GDM1 (cell line): ENCODE results near the gene ANKS1B.
"Not testable (repeated sequence)": the region's sequence is repeated elsewhere in the genome, so short reads cannot be mapped to it uniquely, and the experiment has no call there.

Experiments
- DNase-seq: peaks from one replicate; lab custom pipeline; 2025; lab: John Stamatoyannopoulos, UW

The ANKS1B gene

DNA sequence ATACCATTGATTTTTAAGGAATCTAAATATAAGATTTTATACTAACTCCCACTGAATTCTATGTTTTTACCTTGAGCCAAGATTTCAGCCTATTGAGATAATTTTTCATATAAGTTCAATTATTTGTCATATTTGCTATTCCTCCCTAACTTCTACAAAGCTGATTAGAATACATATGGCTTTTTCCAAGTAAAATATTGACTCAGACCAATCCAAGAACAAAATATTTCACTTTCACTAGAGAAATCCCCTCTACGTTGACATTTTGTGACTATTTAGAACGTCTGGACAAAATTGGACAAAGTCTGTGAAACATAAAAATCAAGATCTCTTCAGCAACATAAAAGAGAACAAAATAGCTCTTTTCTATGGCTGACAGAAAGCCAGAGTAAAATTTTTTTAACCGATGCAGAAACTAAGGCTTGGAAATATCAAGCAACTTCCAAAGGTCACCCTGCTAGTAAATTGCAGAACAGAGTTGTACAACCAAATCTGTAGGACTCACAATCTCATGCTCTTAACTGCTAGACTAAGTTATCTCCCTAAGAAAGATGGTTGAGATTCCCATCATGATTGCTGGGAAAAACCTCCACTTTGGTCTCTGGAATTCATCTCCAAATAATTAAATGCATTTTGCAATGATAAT lies 219.1 kb downstream of the ANKS1B start:
- no peak for DNase-seq

DNA sequence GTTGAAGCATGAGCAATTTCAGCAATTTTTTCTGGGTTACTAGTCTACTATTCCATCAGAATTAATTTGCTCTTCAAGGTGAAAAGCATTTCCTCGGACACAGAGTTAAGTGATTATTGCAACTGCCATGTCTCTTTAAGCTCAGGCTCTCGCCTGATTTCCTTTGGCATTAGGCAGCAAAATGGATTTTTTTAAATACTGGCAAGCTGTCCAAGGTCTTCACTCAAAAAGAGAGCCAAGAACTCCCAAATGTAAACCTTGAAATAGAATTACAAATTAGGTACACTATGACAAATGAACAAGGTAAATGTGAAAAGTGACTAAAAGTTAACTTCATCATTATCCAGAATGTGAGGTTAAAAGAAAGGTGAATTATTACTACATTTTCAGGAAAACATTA lies 225.3 kb downstream of the ANKS1B start:
- no peak for DNase-seq

DNA sequence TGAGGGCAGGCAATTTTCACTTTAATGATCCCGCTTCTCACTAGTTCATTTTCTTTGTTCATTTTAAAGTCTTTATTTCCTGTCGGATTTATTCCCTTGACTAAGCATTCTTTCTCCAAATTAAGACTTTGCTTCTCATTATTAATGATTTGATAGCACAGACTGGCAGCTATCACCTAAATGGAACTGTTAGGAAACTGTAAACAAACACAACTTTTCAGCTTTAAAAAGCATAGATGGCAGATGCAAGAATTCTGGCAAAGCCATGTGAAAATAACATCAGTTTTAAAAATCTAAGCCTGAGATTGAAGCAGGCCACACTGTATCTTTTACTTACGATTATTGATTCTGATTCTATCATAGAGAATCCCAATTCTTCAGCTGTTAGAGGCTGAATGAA lies 225.7 kb downstream of the ANKS1B start:
- no peak for DNase-seq

DNA sequence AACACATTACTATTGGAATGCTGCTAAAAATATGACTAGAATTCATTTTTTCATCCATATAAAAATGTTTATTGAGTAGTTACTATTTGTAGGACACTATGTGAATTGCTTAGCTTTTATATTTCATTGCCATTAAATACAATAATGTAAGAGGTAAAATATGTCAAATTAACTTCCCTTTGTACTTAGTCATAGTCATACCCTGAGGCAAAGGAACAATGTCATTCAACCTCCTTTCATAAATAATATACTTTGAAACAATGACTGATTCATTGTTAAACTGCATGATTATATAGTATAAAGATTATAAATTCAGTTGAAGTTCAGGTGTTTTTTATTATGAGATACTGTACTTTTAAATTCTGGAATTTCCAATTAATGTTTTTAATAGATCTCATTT lies 232.0 kb downstream of the ANKS1B start:
- no peak for DNase-seq

DNA sequence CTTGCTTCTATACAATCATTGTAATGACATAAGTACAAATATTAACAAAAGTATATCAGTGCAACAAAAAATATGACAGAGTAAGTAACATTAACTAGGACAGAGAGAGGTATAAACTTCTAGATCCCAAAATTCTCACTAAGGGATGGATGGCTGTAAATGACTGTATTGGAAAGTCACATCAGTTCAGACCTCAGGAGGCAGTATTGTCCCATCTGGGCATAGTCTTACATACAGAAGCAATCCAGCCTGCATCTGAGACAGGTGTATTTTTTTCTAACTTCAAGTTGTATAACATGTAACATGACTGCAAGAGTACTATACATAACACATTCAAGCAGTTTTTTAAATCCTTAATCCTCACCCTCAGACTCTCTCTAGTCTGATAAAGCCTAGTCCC lies 238.2 kb downstream of the ANKS1B start:
- no peak for DNase-seq

DNA sequence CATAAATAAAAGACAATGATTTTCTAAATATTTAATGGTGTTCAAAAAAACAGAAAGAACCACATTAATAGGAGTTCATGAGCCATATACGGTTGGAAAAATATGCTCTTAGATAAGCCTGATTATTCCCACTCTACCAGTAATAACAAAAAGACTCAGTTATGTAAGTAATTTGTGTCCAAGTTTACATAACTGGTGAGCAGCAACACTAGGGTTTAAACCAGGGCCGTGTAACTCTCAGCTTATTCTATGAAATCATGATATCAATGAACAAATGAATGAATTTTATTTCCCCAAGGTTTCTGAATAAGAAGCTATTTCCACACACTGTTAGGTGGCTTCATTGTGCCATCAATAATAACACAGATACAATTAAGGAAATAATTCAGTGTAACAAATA lies 238.8 kb downstream of the ANKS1B start:
- no peak for DNase-seq

DNA sequence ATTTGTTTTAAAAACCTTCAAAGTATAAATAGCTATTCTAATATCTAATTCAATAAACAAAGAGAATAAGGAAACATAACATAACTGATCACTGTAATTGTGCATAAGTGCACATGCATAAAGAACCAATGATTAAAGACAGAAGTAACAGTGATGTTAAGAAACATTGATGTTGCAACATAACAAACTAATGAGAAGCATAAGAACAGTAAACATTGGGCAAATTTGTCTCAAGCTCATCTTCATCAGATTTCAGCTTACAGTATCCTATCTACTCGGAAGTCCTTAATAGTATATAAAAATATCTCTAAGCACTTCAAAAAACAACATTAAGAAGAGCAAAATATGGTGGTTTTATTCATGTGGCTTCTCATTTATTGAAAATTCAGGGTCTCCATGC lies 239.6 kb downstream of the ANKS1B start:
- no peak for DNase-seq

DNA sequence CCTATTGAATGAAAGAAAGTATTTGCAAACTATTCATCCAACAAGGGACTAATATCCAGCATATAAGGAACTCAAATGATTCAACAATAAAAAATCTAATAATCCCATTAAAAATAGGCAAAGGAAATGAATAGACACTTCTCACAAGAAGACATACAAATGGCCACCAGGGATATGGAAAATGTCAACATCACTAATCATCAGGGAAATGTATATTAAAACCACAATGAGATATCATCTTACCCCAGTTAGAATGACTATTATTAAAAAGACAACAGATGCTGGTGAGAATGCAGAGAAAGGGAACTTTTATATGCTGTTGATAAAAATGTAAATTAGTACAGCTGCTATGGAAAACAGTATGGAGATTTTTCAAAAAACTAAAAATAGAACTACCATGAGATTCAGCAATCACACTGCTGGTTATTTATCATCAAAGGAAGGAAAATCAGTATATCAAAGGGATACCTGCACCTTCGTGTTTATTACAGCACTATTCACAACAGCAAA lies 247.9 kb downstream of the ANKS1B start:
- DNase-seq: no peak

DNA sequence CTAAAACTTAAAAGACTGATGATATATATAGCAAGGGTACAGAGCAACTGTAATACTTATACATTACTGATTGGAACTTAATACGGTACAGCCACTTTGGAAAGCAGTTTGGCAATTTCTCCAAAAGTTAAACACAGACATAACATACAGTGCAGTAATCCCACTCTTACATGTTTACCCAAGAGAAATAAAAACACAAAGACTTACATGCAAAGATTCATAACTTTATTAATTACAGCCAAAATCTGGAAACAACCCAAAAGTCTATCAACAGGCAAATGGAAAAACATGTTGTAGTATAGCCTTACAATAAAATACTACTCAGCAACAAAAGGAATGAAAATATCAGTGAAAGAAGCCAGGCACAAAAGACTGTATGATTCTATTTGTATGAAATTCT lies 252.6 kb downstream of the ANKS1B start:
- no peak for DNase-seq

DNA sequence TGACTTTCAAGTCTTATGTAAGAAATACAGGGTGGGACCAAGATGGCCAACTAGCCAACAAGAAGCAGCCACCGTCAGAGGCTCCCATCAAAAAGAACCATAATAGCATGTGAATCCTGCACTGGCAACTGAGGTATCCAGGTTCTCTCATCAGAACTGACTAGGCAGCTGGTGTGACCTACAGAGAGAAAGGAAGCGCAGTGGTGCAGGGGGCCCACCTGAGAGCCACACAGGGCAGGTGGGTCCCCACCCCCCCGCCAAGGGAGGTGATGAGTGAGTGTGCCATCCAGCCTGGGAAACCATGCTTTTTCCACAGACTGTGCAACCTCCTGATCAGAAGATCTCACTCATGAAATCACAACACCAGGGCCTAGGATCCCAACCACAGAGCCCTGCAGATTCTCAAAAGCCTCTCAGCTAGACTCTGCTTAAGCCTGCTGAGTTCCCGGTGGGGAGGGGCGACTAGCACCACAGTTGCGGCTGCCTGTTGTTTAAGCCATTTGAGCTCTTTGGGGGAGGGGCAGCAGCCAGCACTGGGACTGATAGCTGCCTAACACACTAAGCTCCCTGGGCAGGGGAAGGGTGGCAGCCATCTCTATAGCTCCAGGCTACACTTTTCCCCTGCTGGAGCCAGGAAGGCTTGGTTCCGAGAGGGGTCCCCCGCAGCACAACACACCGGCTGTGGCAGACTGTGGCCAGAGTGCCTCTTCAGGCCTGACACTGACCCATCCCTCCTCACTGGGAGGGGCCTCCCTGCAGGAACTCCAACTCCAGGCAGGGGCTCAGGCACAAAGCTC lies 261.8 kb downstream of the ANKS1B start:
- DNase-seq: no peak

DNA sequence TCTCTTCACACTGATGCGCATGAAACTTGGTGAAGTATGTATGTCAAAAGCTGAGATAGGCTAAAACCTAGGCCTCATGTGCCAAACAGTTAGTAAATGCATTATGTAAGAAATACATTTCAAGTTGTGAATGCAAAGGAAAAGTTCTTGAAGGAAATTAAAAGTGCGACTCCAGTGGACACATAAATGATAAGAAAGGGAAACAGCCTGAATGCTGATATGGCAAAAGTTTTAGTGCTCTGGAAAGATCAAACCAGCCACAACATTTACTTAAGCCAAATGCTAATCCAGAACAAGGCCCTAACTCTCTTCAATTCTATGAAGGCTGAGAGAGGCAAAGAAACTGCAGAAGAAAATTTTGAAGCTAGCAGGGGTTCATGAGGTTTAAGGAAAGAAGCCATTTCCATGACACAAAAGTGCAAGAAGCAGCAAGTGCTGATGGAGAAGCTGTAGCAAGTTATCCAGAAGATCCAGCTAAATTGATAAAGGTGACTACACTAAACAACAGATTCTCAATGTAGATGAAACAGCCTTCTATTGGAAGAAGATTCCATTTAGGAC lies 262.9 kb downstream of the ANKS1B start:
- no peak for DNase-seq

DNA sequence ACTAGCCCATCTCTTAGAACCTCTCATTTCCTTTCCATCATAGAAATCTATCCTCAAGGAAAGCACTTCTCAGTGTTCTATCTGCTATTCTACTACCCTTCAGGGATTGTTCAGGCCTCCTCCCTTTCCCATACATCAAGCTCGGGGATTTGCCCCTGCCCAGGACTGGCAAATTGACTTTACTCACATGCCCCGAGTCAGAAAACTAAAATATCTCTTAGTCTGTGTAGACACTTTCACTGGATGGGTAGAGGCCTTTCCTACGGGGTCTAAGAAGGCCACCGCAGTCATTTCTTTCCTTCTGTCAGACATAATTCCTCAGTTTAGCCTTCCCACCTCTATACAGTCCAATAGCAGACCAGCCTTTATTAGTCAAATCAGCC lies 264.7 kb downstream of the ANKS1B start:
- DNase-seq: not testable (repeated sequence)

DNA sequence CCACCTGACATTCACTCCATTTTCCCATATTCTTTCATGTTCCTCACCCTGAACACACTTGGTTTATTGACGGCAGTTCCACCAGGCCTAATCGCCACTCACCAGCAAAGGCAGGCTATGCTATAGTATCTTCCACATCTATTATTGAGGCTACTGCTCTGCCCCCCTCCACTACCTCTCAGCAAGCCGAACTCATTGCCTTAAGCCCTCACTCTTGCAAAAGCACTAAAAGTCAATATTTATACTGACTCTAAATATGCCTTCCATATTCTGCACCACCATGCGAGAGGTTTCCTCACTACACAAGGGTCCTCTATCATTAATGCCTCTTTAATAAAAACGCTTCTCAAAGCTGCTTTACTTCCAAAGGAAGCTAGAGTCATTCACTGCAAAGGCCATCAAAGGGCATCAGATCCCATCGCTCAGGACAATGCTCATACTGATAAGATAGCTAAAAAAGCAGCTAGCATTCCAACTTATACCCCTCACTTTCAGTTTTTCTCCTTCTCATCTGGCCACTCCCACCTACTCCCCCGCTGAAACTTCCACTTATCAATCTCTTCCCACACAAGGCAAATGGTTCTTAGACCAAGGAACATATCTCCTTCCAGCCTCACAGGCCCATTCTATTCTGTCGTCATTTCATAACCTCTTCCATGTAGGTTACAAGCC lies 265.2 kb downstream of the ANKS1B start:
- DNase-seq: not testable (repeated sequence)

DNA sequence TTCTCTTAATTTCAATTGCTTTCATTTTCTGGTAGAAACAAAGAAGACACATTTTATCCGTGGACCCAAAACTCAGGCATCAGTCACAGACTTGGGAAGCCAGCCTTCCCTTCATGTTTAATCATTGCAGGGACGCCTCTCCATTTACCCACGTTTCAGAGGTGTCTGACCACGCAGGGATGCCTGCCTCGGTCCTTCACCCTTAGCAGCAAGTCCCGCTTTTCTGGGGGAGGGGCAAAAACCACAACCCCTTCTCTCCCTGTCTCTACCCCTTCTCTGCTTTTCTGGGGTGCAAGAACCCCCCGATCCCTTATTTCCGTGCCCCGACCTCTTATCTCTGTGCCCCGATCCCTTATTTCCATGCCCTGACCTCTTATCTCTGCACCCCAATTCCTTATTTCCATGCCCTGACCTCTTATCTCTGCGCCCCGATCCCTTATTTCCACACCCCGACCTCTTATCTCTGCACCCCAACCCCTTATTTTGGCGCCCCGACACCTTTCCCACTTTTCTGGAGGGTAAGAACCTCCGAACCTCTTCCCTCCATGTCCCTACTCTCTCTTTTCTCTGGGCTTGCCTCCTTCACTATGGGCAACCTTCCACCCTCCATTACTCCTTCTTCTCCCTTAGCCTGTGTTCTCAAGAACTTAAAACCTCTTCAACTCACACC lies 268.8 kb downstream of the ANKS1B start:
- not testable (repeated sequence) for DNase-seq

DNA sequence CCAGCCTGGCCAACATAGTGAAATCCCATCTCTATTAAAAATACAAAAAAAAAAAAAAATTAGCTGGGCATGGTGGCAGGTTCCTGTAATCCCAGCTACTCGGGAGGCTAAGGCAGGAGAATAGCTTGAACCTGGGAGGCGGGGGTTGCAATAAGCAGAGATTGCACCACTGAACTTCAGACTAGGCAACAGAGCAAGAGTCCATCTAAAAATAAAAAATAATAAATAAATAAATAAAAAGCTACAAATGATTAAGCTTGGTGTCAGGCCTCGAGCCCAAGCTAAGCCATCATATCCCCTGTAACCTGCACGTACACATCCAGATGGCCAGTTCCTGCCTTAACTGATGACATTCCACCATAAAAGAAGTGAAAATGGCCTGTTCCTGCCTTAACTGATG lies 269.8 kb downstream of the ANKS1B start:
- not testable (repeated sequence) for DNase-seq

DNA sequence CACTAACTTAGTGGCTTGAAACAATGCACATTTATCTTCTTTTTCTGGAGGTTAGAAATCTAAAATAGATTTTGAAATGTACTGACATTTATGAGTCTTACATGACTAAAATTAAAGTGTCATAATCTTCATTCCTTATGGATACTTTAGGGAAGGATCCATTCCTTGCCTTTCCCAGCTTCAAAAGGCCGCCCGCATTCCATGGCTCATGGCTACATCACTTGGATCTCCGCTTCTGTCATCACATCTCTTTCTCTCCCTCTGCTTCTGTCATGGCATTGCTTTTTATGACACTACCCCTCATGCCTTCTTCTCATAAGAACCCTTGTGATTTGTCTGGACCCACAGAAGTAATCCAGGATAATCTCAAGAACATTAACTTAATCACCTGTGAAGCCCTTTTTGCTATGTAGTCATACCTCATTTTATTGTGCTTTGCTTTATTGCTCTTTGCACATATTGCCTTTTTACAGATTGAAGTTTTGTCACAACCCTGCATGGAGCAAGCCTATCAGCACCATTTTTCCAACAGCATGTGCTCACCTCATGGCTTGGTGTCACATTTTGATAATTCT lies 270.7 kb downstream of the ANKS1B start:
- DNase-seq: no peak

DNA sequence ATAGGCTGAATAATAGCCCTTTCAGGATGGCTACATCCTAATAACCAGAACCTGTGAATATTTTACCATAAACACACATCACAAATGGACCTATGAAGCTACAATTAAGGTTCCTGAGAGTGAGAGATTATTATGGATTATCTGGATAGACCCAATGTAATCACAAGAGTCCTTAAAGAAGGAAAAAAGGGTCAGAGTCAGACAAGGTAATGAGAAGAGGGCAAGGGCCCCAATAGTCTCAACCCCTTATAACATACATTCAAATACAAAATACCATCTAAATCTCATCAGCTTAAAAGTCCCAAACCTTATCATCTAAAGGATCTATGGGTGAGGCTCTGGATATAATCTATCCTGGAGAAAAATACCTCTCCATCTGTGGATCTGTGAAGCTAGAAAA lies 272.5 kb downstream of the ANKS1B start:
- DNase-seq: no peak

DNA sequence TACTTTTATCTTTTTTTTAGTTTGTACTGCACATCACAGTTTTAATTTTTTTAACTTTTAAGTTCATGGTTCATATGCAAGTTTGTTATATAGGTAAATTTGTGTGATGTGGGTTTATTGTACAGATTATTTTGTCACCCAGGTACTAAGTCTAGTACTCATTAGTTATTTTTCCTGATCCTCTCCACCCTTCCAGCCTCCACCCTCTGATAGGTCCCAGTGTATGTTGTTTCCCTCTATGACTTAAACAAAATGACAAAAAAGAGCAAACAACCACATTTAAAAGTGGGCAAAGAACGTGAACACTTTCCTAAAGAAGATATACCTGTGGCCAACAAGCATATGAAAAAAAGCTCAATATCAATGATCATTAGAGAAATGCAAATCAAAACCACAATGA lies 273.5 kb downstream of the ANKS1B start:
- DNase-seq: no peak

DNA sequence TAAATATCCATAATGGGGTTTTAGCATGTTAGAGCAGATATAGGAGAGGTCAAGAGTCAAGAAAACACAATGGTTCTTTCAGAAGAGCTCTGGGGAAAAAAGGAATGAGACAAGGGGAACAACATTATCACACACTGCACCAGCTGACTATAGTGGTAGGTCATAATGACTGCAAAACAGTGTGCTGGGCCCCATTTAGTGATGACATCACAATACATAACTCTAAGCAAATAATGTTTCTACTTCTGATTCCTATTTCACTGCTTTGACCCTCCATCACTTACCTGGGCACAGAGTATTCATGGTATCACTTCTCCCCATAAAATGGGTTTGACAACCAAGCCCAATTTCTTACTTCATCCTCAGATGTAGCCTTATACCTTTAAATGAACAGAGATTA lies 275.1 kb downstream of the ANKS1B start:
- no peak for DNase-seq

DNA sequence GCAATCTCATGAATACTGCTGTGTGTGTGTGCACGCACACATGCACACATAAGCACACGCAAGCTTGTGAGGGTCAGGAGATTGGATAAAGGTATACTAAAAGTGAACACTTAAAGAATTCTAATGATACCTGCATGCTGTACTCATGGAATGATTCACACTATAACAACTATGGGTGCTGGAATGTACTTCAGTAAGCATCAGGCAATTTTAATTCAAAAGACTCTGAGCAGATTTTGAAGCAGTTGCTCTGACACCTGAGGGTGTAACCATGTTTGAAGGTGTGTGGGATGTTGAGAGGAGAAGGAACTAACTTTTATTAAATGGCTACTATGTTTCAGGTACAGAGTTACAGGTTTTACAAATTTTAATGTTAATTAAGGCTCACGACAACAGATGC lies 275.6 kb downstream of the ANKS1B start:
- no peak for DNase-seq

DNA sequence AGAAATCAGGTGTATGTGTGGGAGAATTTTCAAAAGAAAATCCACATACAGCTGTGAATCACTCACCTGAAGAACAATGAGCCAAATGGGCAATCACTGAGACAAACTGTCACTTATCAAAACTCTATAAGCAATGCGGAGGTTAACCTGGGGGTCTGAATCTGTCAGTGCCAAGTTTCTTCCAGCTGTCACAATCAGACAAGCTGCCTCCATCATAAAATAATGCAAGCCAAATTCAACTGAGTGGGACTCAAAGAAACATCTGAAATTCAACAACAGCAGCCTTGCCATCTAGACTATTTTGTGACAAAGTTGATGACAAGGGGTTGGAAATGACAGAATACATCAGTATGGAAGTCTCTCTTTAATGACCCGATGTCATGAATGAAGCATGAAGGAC lies 276.9 kb downstream of the ANKS1B start:
- no peak for DNase-seq
